A549 (cell line): ENCODE data around the gene PDE1C.

Source experiments
- CEBPB ChIP-seq, 2 experiments: fragments of >200 bp in 1 of 2; sonication (Bioruptor Twin) in 1 of 2; formaldehyde crosslinking in 1 of 2; IDR thresholded peaks; 2 replicates each; pipeline ENCODE4 v1.6.1; 2012 to 2016
- CTCF ChIP-seq: fragments of >200 bp; sonication (Bioruptor Twin); formaldehyde crosslinking; IDR thresholded peaks from 3 replicates; pipeline ENCODE4 v1.5.1; 2016
- E2F6 ChIP-seq: IDR thresholded peaks from 2 replicates; pipeline ENCODE4 v1.6.1; 2012; ENCODE audit warnings: low read depth, borderline replicate concordance
- EP300 ChIP-seq, 2 experiments: fragments of >200 bp; sonication (Bioruptor Twin); formaldehyde crosslinking; IDR thresholded peaks; 2 replicates in 1 of 2; 3 replicates in 1 of 2; pipeline ENCODE4 v1.6.1; 2016 to 2017
- JUNB ChIP-seq: fragments of >200 bp; sonication (Bioruptor Twin); formaldehyde crosslinking; IDR thresholded peaks from 2 replicates; pipeline ENCODE4 v1.6.1; 2016
- MAX ChIP-seq: IDR thresholded peaks from 2 replicates; pipeline ENCODE4 v1.6.1; 2012
- MAZ ChIP-seq: fragments of 150-350 bp; IDR thresholded peaks from 2 replicates; pipeline ENCODE4 v1.6.1; 2014; ENCODE audit warnings: antibody characterized with exemption, low read depth, low read length, borderline replicate concordance
- PHF8 ChIP-seq: fragments of 200-600 bp; sonication (generic); IDR thresholded peaks from 2 replicates; pipeline ENCODE4 v1.6.1; 2016; ENCODE audit warnings: low read depth, mild to moderate bottlenecking, antibody characterized with exemption, moderate library complexity, borderline replicate concordance
- POLR2A ChIP-seq: IDR thresholded peaks from 2 replicates; pipeline ENCODE4 v1.6.1; 2012; ENCODE audit warnings: mild to moderate bottlenecking, low read length
- RAD21 ChIP-seq, 2 experiments: fragments of >200 bp in 1 of 2; sonication (Bioruptor Twin) in 1 of 2; formaldehyde crosslinking in 1 of 2; IDR thresholded peaks in 1 of 2; conservative IDR thresholded peaks in 1 of 2; 2 replicates in 1 of 2; 3 replicates in 1 of 2; pipeline ENCODE4 v1.6.1; 2012 to 2018; ENCODE audit warnings: inconsistent platforms in 1 of 2
- REST ChIP-seq: fragments of 200-600 bp; sonication (generic); IDR thresholded peaks from 2 replicates; pipeline ENCODE4 v1.6.1; 2016; ENCODE audit warnings: antibody characterized with exemption, mild to moderate bottlenecking, moderate library complexity
- RFX5 ChIP-seq: fragments of 450-650 bp; IDR thresholded peaks from 2 replicates; pipeline ENCODE4 v1.7.1; 2014; ENCODE audit warnings: antibody characterized with exemption, mild to moderate bottlenecking, moderate library complexity
- TP53 ChIP-seq: fragments of 250-450 bp; sonication (Bioruptor Pico); IDR thresholded peaks from 2 replicates; pipeline ENCODE4 v1.5.0; 2021; ENCODE audit warnings: mild to moderate bottlenecking, moderate library complexity

GRCh38 chr7:31890198-31890597, 180.0 kb downstream of the PDE1C start:
- no peak for TF ChIP-seq CTCF
- no peak for TF ChIP-seq POLR2A
- no peak for TF ChIP-seq JUNB
- no peak for TF ChIP-seq MAZ
- no peak for TF ChIP-seq PHF8
- TF ChIP-seq RAD21 (conservative IDR thresholded peaks at IDR 0.05 in 1 of 2, IDR thresholded peaks at IDR 0.05 in 1 of 2) = no peak
- TF ChIP-seq CEBPB (IDR thresholded peaks at IDR 0.05) = no peak
- no peak for TF ChIP-seq E2F6
- TF ChIP-seq RFX5 = no peak
- no peak for TF ChIP-seq TP53 (CRISPR knock-in tag)
- no peak for TF ChIP-seq EP300 (IDR thresholded peaks at IDR 0.05)
- TF ChIP-seq MAX = no peak
- no peak for TF ChIP-seq REST
